Adrenal gland (tissue), 5 donors: ENCODE results near the gene ZNF71.

Experiments used
- CTCF ChIP-seq, 6 experiments: fragments of 450-650 bp in 4 of 6; fragments of 200-600 bp in 2 of 6; sonication (generic) in 1 of 6; IDR thresholded peaks; 1 replicate in 5 of 6; 2 replicates in 1 of 6; pipeline versions ENCODE4 v1.5.1 to v1.8.0; 2016 to 2021; ENCODE audit warnings: antibody characterized with exemption in 6 of 6, mild to moderate bottlenecking in 2 of 6, moderate library complexity in 1 of 6
- POLR2A ChIP-seq, 2 donors: fragments of 450-650 bp; IDR thresholded peaks; one replicate each; pipeline ENCODE4 v1.6.1; 2017; ENCODE audit warnings: antibody characterized with exemption in 2 of 2, mild to moderate bottlenecking in 2 of 2, moderate library complexity in 1 of 2
- donor health status: DM: no; HTN: no; CAD: no.

GRCh38 chr19:56612737-56613136, 17.6 kb downstream of the ZNF71 start:
- no peak for TF ChIP-seq CTCF (IDR thresholded peaks at IDR 0.05)
- TF ChIP-seq POLR2A (IDR thresholded peaks at IDR 0.05), result no peak
